ENCODE data around the gene GRPEL2.
"Not testable (repeated sequence)": the region's sequence is repeated elsewhere in the genome, so short reads cannot be mapped to it uniquely, and the experiment has no call there.

GRPEL2 gene

GRCh38 chr5:149398747-149399266, 53.5 kb downstream of the GRPEL2 start:
- not testable (repeated sequence) for DNase-seq (ENCODE audit: low read depth)

GRCh38 chr5:149399775-149400174, 54.5 kb downstream of the GRPEL2 start:
- no peak for DNase-seq (ENCODE audit: low read depth)

- DNase-seq (ENCODE audit: low read depth), result no peak
Measured at GRCh38 chr5:149400304-149400703, 55.0 kb downstream of the GRPEL2 start.

- no peak for DNase-seq (ENCODE audit: low read depth)
Measured at GRCh38 chr5:149401051-149401450, 55.8 kb downstream of the GRPEL2 start.

GRCh38 chr5:149402291-149402690, 57.0 kb downstream of the GRPEL2 start:
- DNase-seq (ENCODE audit: low read depth), result no peak
